MM.1S (cell line): Measurements from ENCODE around the gene ALG8.
"Not testable (repeated sequence)": the region's sequence is repeated elsewhere in the genome, so short reads cannot be mapped to it uniquely, and the experiment has no call there.

ENCODE experiments used
- DNase-seq: peaks from one replicate; pipeline ENCODE4 v3.0.0-alpha.2; 2015
- H2AFZ ChIP-seq: fragments of 300-600 bp; sonication (generic); 2 replicates; pipeline ENCODE4 v1.6.0; 2016; ENCODE audit warnings: antibody characterized with exemption, low read length
- H3F3A ChIP-seq: fragments of 300-600 bp; sonication (generic); 2 replicates; pipeline ENCODE4 v1.6.1; 2016; ENCODE audit warnings: mild to moderate bottlenecking, antibody characterized with exemption, low read length, moderate library complexity, mixed read lengths; ENCODE audit not compliant: insufficient read depth
- H3K27ac ChIP-seq: fragments of 300-600 bp; sonication (generic); 2 replicates; pipeline ENCODE4 v1.5.1; 2016; ENCODE audit warnings: mild to moderate bottlenecking, low read length
- H3K27me3 ChIP-seq: fragments of 300-600 bp; sonication (generic); replicated peaks from 2 replicates; pipeline ENCODE4 v1.6.0; 2016; ENCODE audit warnings: low read length; ENCODE audit not compliant: insufficient read depth
- H3K36me3 ChIP-seq: fragments of 300-600 bp; sonication (generic); replicated peaks from 2 replicates; pipeline ENCODE4 v1.6.1; 2016; ENCODE audit warnings: mild to moderate bottlenecking, low read length, mixed read lengths; ENCODE audit not compliant: insufficient read depth
- H3K4me1 ChIP-seq: fragments of 300-600 bp; sonication (generic); 2 replicates; pipeline ENCODE4 v1.6.1; 2016; ENCODE audit warnings: low read length, mixed read lengths
- H3K4me2 ChIP-seq: fragments of 300-600 bp; sonication (generic); 2 replicates; pipeline ENCODE4 v1.6.0; 2016; ENCODE audit warnings: low read depth, low read length
- H3K4me3 ChIP-seq: fragments of 300-600 bp; sonication (generic); 2 replicates; pipeline ENCODE4 v1.5.1; 2016; ENCODE audit warnings: low read length, mixed read lengths
- H3K79me2 ChIP-seq: fragments of 300-600 bp; sonication (generic); 2 replicates; pipeline ENCODE4 v1.6.1; 2016; ENCODE audit warnings: mixed run types, low read length, mixed read lengths
- H3K9ac ChIP-seq: fragments of 300-600 bp; sonication (generic); 2 replicates; pipeline ENCODE4 v1.6.1; 2016; ENCODE audit warnings: low read length, mixed read lengths
- H3K9me2 ChIP-seq: fragments of 300-600 bp; sonication (generic); replicated peaks from 2 replicates; pipeline ENCODE4 v1.6.1; 2016; ENCODE audit warnings: mild to moderate bottlenecking, low read length, mixed read lengths; ENCODE audit not compliant: insufficient read depth
- H3K9me3 ChIP-seq: fragments of 300-600 bp; sonication (generic); replicated peaks from 2 replicates; pipeline ENCODE4 v1.6.1; 2016; ENCODE audit warnings: mild to moderate bottlenecking, low read length, mixed read lengths; ENCODE audit not compliant: insufficient read depth
- H4K20me1 ChIP-seq: fragments of 300-600 bp; sonication (generic); 2 replicates; pipeline ENCODE4 v1.6.1; 2016; ENCODE audit warnings: mild to moderate bottlenecking, low read length, moderate library complexity, mixed read lengths; ENCODE audit not compliant: insufficient read depth
- CTCF ChIP-seq: fragments of 300-600 bp; sonication (generic); IDR thresholded peaks from 2 replicates; pipeline ENCODE4 v1.5.1; 2016; ENCODE audit warnings: antibody characterized with exemption, low read length, mixed read lengths
- EZH2 ChIP-seq: fragments of 300-600 bp; sonication (generic); optimal IDR thresholded peaks from 2 replicates; pipeline ENCODE3; 2017; ENCODE audit warnings: low read depth, mild to moderate bottlenecking, antibody characterized with exemption, low read length, mixed read lengths
- EZH2phosphoT487 ChIP-seq: fragments of 300-600 bp; sonication (generic); IDR thresholded peaks from 2 replicates; pipeline ENCODE4 v1.6.1; 2018; ENCODE audit warnings: antibody characterized with exemption, low read length

ALG8 gene

GRCh38 chr11:78061921-78062311 lies 77.5 kb downstream of the ALG8 start:
- no peak for DNase-seq
- no peak overlapping the region for H3K4me3 ChIP-seq
- H3K9me2 ChIP-seq = no peaks in the 10 kb centered on the region
- no peak overlapping the region for H3K27ac ChIP-seq
- H3K9ac ChIP-seq = no peak overlapping the region
- H3K4me1 ChIP-seq = peaks cover 10% of the 10 kb centered on the region
- no peak overlapping the region for H3K4me2 ChIP-seq
- H3K36me3 ChIP-seq = no peaks in the 10 kb centered on the region
- no peaks in the 10 kb centered on the region for H3K79me2 ChIP-seq
- TF ChIP-seq EZH2phosphoT487 (no peak), EZH2 (no peak), CTCF (no peak)
- H3F3A ChIP-seq = no peaks in the 10 kb centered on the region
- H2AFZ ChIP-seq = no peak overlapping the region
- no peaks in the 10 kb centered on the region for H4K20me1 ChIP-seq
- H3K9me3 ChIP-seq = no peaks in the 10 kb centered on the region
- no peaks in the 10 kb centered on the region for H3K27me3 ChIP-seq

- no peak for TF ChIP-seq EZH2
- TF ChIP-seq EZH2phosphoT487 = no peak
- TF ChIP-seq CTCF = no peak
- Histone ChIP-seq H3K4me3 (no peak overlapping the region), H3K9me3 (no peaks in the 10 kb centered on the region), H3K9me2 (no peaks in the 10 kb centered on the region), H2AFZ (no peak overlapping the region), H3F3A (no peaks in the 10 kb centered on the region), H3K9ac (no peak overlapping the region), H3K27me3 (no peaks in the 10 kb centered on the region), H3K79me2 (no peaks in the 10 kb centered on the region), H3K27ac (no peak overlapping the region), H3K4me1 (peaks cover 10% of the 10 kb centered on the region), H3K36me3 (no peaks in the 10 kb centered on the region), H4K20me1 (no peaks in the 10 kb centered on the region), H3K4me2 (no peak overlapping the region)
- no peak for DNase-seq
These were observed 78.1 kb downstream of the ALG8 start for GRCh38 chr11:78061088-78061920.

DNA sequence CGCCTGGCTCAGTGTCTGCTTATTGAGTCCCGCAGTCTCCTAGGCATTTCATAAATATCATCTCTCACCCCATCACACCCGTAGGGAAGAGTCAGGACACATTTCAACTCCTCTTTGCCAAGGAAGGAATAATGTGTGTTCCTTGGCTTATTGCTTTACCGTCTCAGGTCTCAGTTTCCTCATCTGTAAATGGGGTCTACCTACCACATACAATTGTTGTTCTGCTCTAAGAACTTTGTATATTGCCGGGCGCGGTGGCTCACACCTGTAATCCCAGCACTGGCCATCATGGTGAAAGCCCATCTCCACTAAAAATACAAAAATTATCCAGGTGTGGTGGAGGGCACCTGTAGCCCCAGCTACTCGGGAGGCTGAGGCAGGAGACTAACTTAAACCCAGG lies 78.9 kb downstream of the ALG8 start:
- no peak overlapping the region for H3K9ac ChIP-seq
- H3K9me2 ChIP-seq = no peaks in the 10 kb centered on the region
- H3K4me1 ChIP-seq = peaks cover 6% of the 10 kb centered on the region
- DNase-seq = no peak
- TF ChIP-seq EZH2phosphoT487 (no peak), CTCF (no peak), EZH2 (no peak)
- H3K79me2 ChIP-seq = no peaks in the 10 kb centered on the region
- no peak overlapping the region for H3K4me3 ChIP-seq
- no peak overlapping the region for H2AFZ ChIP-seq
- no peak overlapping the region for H3K4me2 ChIP-seq
- H3F3A ChIP-seq = no peaks in the 10 kb centered on the region
- H3K27me3 ChIP-seq = no peaks in the 10 kb centered on the region
- no peaks in the 10 kb centered on the region for H3K36me3 ChIP-seq
- no peaks in the 10 kb centered on the region for H4K20me1 ChIP-seq
- H3K27ac ChIP-seq = no peak overlapping the region
- H3K9me3 ChIP-seq = no peaks in the 10 kb centered on the region

GRCh38 chr11:78059749-78060328 lies 79.6 kb downstream of the ALG8 start:
- H3K4me3 ChIP-seq, H3K9ac ChIP-seq: not testable (repeated sequence)

More at GRCh38 chr11:78059749-78060328, 79.6 kb downstream of the ALG8 start:
- not testable (repeated sequence) for H3K36me3 ChIP-seq, H3K9me3 ChIP-seq, H3K27me3 ChIP-seq, H3K4me1 ChIP-seq, DNase-seq, H2AFZ ChIP-seq, H3K9me2 ChIP-seq, H3K27ac ChIP-seq, H3K4me2 ChIP-seq, H4K20me1 ChIP-seq, H3F3A ChIP-seq, H3K79me2 ChIP-seq
